ENCODE results near the gene PTPN18. TPM values are rescaled to one million over a fixed set of nuclear protein-coding genes. Genes with fewer than 3 reads are reported as not detected.

Gene PTPN18
- total RNA-seq, 3 donors from 2014 or later (not counting 1 experiment from before 2014, with no cell fraction given): 189 to 194 (median 192) TPM

- DNase-seq (no peak), ATAC-seq (no peak)
- no peaks in the 10 kb centered on the region for H3K9me3 ChIP-seq (ENCODE audit: control insufficient read depth, insufficient read depth, low read length)
- no peak for TF ChIP-seq CTCF (IDR thresholded peaks at IDR 0.05)
- Mint-ChIP-seq H3K36me3 (no peaks in the 10 kb centered on the region), H3K27me3 (ENCODE audit: low read depth in 2 of 2) (no peaks in the 10 kb centered on the region), H3K27ac (no peak overlapping the region), H3K9me3 (no peaks in the 10 kb centered on the region), H3K4me1 (peaks cover 40 to 44% of the 10 kb centered on the region in 2 donors), H3K4me3 (no peak overlapping the region)
- intact Hi-C loops (cut with micrococcal nuclease): no loop called here
- 95% methylated on average over 4 of the region's 5 CpGs for WGBS (ENCODE audit: insufficient coverage)
- no peak overlapping the region for H3K4me3 ChIP-seq (ENCODE audit: low read length)
- no peak overlapping the region for H3K27ac ChIP-seq (ENCODE audit: low read length)
- H3K27me3 ChIP-seq (ENCODE audit: control insufficient read depth, insufficient read depth, low read length): no peaks in the 10 kb centered on the region
- H3K36me3 ChIP-seq (ENCODE audit: control insufficient read depth, insufficient read depth, low read length): no peaks in the 10 kb centered on the region
- peaks cover 37% of the 10 kb centered on the region for H3K4me1 ChIP-seq (ENCODE audit: control insufficient read depth, insufficient read depth, low read length)
Observed at GRCh38 chr2:130368786-130369185, 12.9 kb downstream of the PTPN18 start.

- intact Hi-C loops (cut with micrococcal nuclease): no loop called here
- no peaks in the 10 kb centered on the region for H3K36me3 ChIP-seq (ENCODE audit: control insufficient read depth, insufficient read depth, low read length)
- no peak overlapping the region for H3K27ac ChIP-seq (ENCODE audit: low read length)
- no peak for ATAC-seq
- peak overlapping the region; percentile 95 for H3K27ac Mint-ChIP-seq
- no peak for TF ChIP-seq CTCF (IDR thresholded peaks at IDR 0.05)
- H3K27me3 Mint-ChIP-seq (ENCODE audit: low read depth in 2 of 2): no peaks in the 10 kb centered on the region
- DNase-seq: no peak
- H3K9me3 ChIP-seq (ENCODE audit: control insufficient read depth, insufficient read depth, low read length): no peaks in the 10 kb centered on the region
- no peaks in the 10 kb centered on the region for H3K9me3 Mint-ChIP-seq
- peaks cover 42% of the 10 kb centered on the region for H3K4me1 ChIP-seq (ENCODE audit: control insufficient read depth, insufficient read depth, low read length)
- no peak overlapping the region for H3K4me3 ChIP-seq (ENCODE audit: low read length)
- no peak overlapping the region for H3K4me3 Mint-ChIP-seq
- no peaks in the 10 kb centered on the region for H3K36me3 Mint-ChIP-seq
- H3K4me1 Mint-ChIP-seq: peaks cover 47 to 50% of the 10 kb centered on the region in 2 donors
- H3K27me3 ChIP-seq (ENCODE audit: control insufficient read depth, insufficient read depth, low read length): no peaks in the 10 kb centered on the region
Observed at GRCh38 chr2:130369311-130369964, 13.6 kb downstream of the PTPN18 start.

GRCh38 chr2:130369965-130370341 lies 14.1 kb downstream of the PTPN18 start:
- Mint-ChIP-seq H3K27me3 (ENCODE audit: low read depth in 2 of 2) (no peaks in the 10 kb centered on the region), H3K4me3 (peak overlapping the region; percentile 65), H3K9me3 (no peaks in the 10 kb centered on the region), H3K27ac (peak overlapping the region; percentile 95), H3K36me3 (no peaks in the 10 kb centered on the region), H3K4me1 (peaks cover 52 to 55% of the 10 kb centered on the region in 2 donors)
- Histone ChIP-seq H3K27ac (ENCODE audit: low read length) (no peak overlapping the region), H3K4me3 (ENCODE audit: low read length) (no peak overlapping the region), H3K36me3 (ENCODE audit: control insufficient read depth, insufficient read depth, low read length) (peaks cover under 1% of the 10 kb centered on the region), H3K4me1 (ENCODE audit: control insufficient read depth, insufficient read depth, low read length) (peaks cover 47% of the 10 kb centered on the region), H3K27me3 (ENCODE audit: control insufficient read depth, insufficient read depth, low read length) (no peaks in the 10 kb centered on the region), H3K9me3 (ENCODE audit: control insufficient read depth, insufficient read depth, low read length) (no peaks in the 10 kb centered on the region)
- ATAC-seq (no peak), DNase-seq (no peak)
- intact Hi-C loops (cut with micrococcal nuclease): no loop called here
- WGBS (ENCODE audit: insufficient coverage): 92% methylated on average over 5 of the region's 5 CpGs
- TF ChIP-seq CTCF (IDR thresholded peaks at IDR 0.05): no peak

GRCh38 chr2:130370490-130370889 lies 14.6 kb downstream of the PTPN18 start:
- WGBS (ENCODE audit: insufficient coverage): 23% methylated on average over 9 of the region's 9 CpGs
- Mint-ChIP-seq H3K36me3 (peaks cover 1% of the 10 kb centered on the region), H3K27me3 (ENCODE audit: low read depth in 2 of 2) (no peaks in the 10 kb centered on the region), H3K9me3 (no peaks in the 10 kb centered on the region), H3K27ac (peak overlapping the region; percentile 95), H3K4me1 (peaks cover 54 to 57% of the 10 kb centered on the region in 2 donors), H3K4me3 (peak overlapping the region; percentile 87)
- peak overlapping the region; percentile 76 for H3K27ac ChIP-seq (ENCODE audit: low read length)
- peak in 1 of 2 donors; percentile 72 for DNase-seq
- intact Hi-C loops (cut with micrococcal nuclease): no loop called here
- no peaks in the 10 kb centered on the region for H3K9me3 ChIP-seq (ENCODE audit: control insufficient read depth, insufficient read depth, low read length)
- no peak overlapping the region for H3K4me3 ChIP-seq (ENCODE audit: low read length)
- H3K27me3 ChIP-seq (ENCODE audit: control insufficient read depth, insufficient read depth, low read length): no peaks in the 10 kb centered on the region
- TF ChIP-seq CTCF (IDR thresholded peaks at IDR 0.05): no peak
- H3K36me3 ChIP-seq (ENCODE audit: control insufficient read depth, insufficient read depth, low read length): peaks cover 5% of the 10 kb centered on the region
- peak; percentile 8 to 28 (median 28) for ATAC-seq
- peaks cover 53% of the 10 kb centered on the region for H3K4me1 ChIP-seq (ENCODE audit: control insufficient read depth, insufficient read depth, low read length)

Measured in natural killer cell (primary cell).